Amygdala (tissue), 56 donors: ENCODE measurements around the gene ASPG.

ENCODE experiments used
- DNase-seq, 56 donors: peaks; one replicate each; lab custom pipeline; 2025; lab: John Stamatoyannopoulos, UW

The ASPG gene

GRCh38 chr14:104142946-104143470 lies 57.5 kb downstream of the ASPG start:
- DNase-seq, result no peak

GRCh38 chr14:104143521-104144452 lies 58.3 kb downstream of the ASPG start:
- no peak for DNase-seq

DNA sequence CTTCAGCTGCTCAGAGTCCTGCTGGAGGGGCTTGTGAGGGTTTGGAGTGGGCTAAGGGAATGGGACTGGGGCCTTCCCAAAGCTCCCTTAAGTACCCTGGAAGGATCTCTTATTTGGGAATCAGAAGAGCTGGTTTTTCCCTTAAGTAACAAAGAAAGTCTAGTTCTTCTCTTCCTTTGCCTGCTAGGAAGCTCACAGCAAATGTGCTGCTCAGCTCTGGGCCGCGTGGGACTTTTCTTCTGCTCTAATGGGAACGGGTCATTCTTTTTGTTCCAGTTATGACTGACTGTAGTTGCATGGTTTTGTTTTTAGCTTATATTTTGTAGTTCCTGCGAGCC lies 58.9 kb downstream of the ASPG start:
- DNase-seq, result no peak

- no peak for DNase-seq
Measured at GRCh38 chr14:104144911-104145825, 59.7 kb downstream of the ASPG start.

GRCh38 chr14:104145826-104146601 lies 60.5 kb downstream of the ASPG start:
- no peak for DNase-seq

GRCh38 chr14:104146651-104147345 lies 61.3 kb downstream of the ASPG start:
- no peak for DNase-seq

DNA sequence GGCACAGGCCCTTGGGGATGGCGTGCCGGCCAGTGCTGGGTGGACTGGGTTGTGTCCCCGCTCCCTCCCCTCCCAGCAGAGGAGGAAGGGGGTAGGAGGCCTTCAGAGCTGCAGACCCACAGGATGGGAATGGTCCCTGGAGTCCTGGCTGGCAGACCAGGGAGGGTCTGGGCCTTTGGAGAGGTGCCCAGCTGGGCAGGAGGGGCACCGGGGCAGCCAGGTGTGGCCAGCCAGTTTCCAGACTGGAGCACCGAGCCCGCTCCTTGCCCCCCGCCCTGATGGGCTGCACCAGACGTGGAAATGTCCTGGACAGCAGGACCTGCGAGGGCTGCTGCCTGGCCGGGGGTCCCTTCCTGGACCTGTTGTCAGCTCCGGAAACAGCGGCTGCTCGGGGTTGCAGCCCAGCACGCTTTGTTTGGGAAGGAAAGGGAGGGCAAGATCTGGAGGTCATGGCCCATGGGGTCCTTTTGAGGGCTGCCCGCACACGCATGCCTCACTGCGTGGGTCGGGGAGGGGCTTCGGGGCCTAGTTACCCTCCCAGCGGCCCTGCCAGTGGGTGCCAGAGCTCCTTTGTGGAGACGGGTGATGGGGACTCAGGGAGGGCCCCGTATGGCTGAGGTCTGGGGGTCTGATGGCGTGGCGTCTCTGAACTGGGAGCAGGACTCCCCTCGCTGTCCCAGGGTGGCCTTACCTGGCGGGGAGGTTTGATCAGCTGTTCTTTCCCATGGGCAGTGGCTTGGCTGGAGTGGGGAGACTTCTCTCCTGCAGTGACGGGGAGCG lies 62.0 kb downstream of the ASPG start:
- DNase-seq, result no peak

DNA sequence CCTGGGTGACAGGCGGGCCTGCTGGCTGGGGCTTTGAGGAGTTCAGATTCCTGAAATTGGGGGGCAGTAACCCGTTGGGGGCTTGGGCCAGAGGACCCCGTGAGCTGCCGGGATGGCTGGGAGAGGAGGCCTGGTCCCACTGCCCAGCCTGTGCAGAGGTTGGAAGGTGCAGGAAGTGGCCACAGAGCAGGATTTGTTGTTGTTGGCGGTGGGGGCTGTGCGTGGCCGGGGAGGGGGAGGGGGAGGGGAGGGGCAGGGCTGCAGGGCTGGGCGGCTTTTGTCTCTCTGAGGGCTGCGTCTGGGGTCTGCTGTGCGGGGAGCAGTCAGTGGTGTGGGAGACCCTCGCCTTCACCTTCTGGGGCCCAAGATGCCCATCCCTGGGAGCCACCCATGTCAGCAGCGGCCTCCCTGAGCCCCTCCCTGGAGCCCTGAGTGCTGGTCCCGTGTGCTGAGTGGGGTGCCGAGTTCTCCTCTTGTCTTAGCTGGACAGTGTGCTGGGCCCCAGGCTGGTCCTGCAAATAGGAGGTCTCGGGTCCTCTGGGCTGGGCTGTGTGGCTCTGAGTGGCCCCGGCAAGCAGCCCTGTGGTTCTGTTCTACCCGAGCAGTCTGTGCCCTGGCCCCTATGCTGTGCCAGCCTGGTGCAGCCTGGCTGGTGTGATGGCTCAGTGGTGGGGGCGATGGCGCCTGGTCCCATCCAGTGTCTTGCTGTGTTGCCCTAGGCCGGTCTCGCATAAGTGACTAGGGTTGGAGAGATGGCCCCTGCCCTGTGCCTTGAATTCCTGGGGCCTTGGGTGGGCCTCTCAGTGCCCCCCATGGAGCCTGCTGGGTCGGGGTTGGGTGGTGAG lies 63.2 kb downstream of the ASPG start:
- no peak for DNase-seq

GRCh38 chr14:104149278-104149595 lies 63.7 kb downstream of the ASPG start:
- no peak for DNase-seq

DNA sequence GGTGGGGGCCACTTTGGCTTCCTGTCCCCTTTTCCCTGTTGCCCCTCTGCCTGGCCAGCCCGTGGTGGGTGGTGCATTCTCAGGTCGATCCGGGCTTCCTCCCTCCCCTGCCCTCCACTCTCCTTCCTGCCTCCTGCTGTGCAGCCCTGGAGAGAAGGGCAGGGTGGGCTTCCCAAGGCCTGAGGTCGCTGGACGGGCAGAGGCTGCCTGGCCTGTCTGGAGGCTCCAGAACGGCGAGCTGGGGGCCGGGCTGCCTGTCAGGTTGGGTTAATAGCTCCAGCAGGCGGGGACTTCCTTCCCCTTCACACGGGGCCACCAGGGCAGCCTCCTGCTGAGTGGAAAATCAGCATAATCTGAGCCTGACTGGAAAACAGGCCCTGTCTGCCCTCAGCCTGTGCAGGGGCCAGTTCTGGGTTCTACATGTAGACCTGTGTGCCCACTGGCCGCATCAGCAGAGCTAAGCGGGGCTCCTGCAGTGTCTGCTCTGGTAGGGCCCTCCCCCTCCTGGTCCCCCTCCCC lies 64.2 kb downstream of the ASPG start:
- no peak for DNase-seq

DNA sequence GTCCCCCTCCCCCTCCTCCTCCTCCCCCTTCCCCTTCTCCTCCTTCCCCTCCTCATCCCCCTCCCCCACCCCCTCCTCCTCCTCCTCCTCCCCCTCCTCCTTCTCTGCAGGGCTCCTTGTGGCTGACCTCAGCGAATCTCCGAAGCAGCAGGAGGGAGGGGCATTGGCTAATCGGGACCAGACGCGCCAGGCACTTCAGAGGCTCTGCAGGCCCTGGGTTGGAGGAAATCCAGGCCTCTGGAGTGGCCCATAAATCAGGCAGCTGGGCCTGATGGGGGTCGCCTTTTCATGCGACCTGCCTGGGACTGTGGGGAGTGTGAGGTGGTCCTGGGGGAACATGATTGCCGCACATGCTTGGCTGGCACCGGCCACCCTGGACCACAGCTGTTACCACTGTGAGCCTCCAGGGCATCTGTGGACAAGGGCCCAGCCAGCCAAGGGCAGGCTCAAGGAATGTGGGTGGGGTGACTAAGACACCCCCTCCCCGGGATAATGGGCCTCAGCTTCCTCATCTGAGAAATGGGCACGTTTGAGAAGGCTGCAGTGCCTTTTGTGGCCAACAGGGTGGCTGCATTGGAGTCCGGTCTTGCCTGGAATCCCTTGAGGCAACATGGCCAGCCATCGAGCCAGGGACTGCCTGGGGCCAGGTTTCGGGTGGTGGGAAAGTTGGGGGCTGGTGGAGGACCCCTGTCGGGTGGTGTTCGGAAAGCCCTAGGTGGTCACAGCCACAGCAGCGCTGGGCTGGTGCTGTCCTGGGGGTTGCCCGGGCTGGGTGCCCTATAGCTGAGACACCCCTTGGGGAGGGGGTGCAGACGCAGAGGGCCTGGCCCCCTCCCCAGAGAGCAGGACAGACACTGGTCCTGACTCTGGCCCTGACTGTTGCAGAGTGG lies 64.9 kb downstream of the ASPG start:
- no peak for DNase-seq

DNA sequence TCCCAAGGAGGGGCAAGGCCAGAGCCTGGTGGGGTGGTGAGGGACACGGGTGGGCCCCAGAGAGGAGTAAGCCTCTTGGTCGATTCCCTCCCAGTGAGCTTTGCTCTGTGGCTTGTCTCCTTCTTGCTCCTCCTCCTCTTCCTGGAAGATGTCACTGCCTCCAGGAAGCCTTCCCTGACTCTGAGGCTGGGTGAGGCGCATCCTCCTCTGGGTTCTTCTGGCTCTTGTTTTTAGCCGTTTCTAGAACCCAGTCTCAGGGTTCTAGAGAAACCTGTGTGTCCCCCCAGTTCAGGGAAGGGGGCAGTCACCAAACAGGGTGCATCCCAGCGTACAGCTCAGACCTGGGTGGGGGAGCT lies 65.5 kb downstream of the ASPG start:
- no peak for DNase-seq

GRCh38 chr14:104151566-104152245 lies 66.2 kb downstream of the ASPG start:
- DNase-seq, result no peak

DNA sequence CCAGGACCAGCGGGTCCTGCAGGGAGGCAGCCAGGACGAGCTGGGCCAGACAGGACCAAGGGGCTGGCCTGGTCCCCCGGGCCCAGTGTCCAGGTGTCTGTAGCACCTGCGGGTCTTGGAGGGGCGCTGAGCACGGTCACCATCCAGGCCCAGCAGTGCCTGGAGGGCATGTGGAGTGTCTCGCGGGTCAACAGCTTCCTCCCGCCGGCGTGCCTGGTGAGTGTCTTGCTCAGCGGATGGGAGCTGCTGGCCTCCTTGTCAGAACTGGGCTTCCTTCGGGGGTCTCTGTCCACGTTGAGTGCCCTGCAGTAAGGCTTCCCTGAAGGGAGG lies 66.7 kb downstream of the ASPG start:
- DNase-seq, result no peak

- no peak for DNase-seq
Measured at GRCh38 chr14:104152686-104153393, 67.3 kb downstream of the ASPG start.

DNA sequence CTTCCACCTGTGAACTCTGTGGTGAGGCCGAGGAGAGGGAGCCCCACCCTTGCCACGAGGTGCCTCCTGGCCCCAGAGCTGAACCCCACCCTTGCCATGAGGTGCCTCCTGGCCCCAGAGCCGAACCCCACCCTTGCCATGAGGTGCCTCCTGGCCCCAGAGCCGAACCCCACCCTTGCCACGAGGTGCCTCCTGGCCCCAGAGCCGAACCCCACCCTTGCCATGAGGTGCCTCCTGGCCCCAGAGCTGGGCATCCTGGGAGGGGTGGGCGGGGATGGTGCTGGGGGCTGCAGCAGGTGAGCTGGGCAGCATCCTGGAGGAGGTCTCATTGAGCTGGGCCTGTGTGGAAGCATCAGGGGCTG lies 67.9 kb downstream of the ASPG start:
- peak in 1 of 56 donors; percentile 24 for DNase-seq
